Epidermal melanocyte (primary cell): ENCODE measurements around the gene SMYD3.

ENCODE experiments used
- DNase-seq: peaks from one replicate; pipeline ENCODE4 v3.0.0; 2011; ENCODE audit warnings: low spot score; ENCODE audit not compliant: insufficient read length

The SMYD3 gene

GRCh38 chr1:245810789-245811337 is 696.2 kb downstream of the SMYD3 start:
- no peak for DNase-seq

GRCh38 chr1:245810181-245810769 is 696.8 kb downstream of the SMYD3 start:
- DNase-seq, result no peak

GRCh38 chr1:245809361-245809760 is 697.7 kb downstream of the SMYD3 start:
- DNase-seq, result no peak

- no peak for DNase-seq
These were observed 698.9 kb downstream of the SMYD3 start for GRCh38 chr1:245807954-245808719.

- no peak for DNase-seq
These were observed 699.8 kb downstream of the SMYD3 start for GRCh38 chr1:245807306-245807705.

GRCh38 chr1:245805532-245805931 is 701.5 kb downstream of the SMYD3 start:
- no peak for DNase-seq

- DNase-seq, result no peak
These were observed 702.4 kb downstream of the SMYD3 start for GRCh38 chr1:245804696-245805095.

- DNase-seq, result no peak
These were observed 703.4 kb downstream of the SMYD3 start for GRCh38 chr1:245803666-245804037.

GRCh38 chr1:245802941-245803665 is 704.0 kb downstream of the SMYD3 start:
- no peak for DNase-seq

GRCh38 chr1:245800901-245801605 is 706.0 kb downstream of the SMYD3 start:
- no peak for DNase-seq

GRCh38 chr1:245798349-245798711 is 708.7 kb downstream of the SMYD3 start:
- DNase-seq, result no peak

GRCh38 chr1:245797592-245798348 is 709.3 kb downstream of the SMYD3 start:
- DNase-seq, result no peak

GRCh38 chr1:245791410-245792312 is 715.4 kb downstream of the SMYD3 start:
- no peak for DNase-seq

GRCh38 chr1:245790441-245790840 is 716.6 kb downstream of the SMYD3 start:
- no peak for DNase-seq

- no peak for DNase-seq
These were observed 718.2 kb downstream of the SMYD3 start for GRCh38 chr1:245788886-245789285.

- peak; percentile 50 for DNase-seq
These were observed 718.8 kb downstream of the SMYD3 start for GRCh38 chr1:245788269-245788668.

- DNase-seq, result no peak
These were observed 720.1 kb downstream of the SMYD3 start for GRCh38 chr1:245786948-245787347.

GRCh38 chr1:245779797-245780755 is 727.0 kb downstream of the SMYD3 start:
- no peak for DNase-seq

GRCh38 chr1:245777752-245778151 is 729.3 kb downstream of the SMYD3 start:
- no peak for DNase-seq
